SH-SY5Y (cell line): ENCODE data around the gene PKP4.

Experiments used
- GATA2 ChIP-seq: IDR thresholded peaks from 2 replicates; pipeline ENCODE4 v1.6.1; 2011; ENCODE audit warnings: mild to moderate bottlenecking, low read depth, low read length
- GATA3 ChIP-seq: IDR thresholded peaks from 2 replicates; pipeline ENCODE4 v1.6.1; 2011; ENCODE audit warnings: low read depth, mild to moderate bottlenecking, low read length, moderate library complexity

PKP4 gene

DNA sequence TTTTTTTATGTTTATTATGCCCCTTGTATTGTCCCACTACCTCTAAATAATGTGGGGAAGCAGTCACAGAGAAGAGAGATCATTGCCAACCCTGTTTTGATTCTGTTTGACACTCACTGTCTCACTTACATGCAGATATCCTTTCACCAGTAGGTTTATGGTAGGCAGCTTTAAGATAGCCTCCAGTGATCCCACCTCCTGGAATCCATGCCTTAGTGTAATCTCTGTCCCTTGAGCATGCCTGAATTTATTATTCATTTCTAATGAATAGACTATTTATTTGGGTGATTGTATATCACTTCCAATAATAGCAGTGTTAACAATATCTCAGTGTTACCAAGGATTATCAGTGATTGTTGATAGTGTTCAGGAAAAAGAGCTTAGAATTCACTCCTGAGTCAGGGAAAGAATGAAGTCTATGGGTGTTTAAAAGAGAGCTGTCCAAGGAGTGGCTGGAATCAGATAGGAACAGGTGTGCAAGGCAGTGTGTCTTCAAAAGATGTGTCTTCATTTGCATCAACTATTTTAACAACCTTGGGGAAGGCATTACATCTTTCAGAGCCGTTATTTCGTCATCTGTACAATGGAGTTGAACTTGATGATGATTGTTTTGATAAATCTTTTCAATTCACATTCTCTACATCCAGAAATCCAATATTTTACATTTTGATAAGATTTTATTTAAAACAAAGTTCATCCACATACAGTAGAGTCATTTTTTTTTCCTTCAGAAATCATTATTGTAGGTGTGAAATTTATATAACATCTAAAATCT is 31.9 kb downstream of the PKP4 start:
- no peak for TF ChIP-seq GATA3
- TF ChIP-seq GATA2, result no peak

DNA sequence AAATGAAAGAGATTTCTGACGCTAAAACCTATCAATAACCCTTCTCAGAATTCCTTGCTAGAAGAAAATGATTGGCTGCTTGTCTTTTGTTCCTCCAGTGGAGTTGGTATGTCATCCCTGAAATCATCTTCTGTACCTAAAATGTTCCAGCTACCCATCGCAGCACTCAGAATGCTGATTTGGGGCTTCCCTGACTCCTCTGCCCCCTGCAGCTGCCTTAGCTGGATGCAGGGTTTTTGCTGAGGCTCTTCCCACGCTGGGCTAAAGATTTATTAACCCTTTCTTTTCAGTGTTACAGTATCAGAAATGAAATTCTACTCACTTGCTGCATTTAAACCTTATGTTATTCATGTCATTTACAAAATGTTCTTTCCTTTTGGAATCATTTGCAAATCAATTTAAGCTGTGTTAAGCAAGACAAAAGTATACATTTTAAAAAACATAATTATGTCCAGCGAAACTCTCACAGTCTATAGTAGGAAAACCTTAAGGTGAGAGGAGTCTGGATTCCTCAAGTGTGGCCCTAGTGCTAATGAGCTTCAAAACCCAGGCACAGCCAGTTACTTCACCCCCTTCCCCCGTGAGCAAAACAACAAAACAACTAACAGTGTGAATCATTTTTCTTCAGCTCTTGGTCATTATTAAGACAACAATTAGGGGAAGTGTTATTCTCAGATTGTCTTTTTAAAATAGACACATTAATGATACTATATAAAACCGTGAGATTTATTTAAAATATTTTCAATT is 32.8 kb downstream of the PKP4 start:
- TF ChIP-seq GATA3, result no peak
- TF ChIP-seq GATA2, result no peak

DNA sequence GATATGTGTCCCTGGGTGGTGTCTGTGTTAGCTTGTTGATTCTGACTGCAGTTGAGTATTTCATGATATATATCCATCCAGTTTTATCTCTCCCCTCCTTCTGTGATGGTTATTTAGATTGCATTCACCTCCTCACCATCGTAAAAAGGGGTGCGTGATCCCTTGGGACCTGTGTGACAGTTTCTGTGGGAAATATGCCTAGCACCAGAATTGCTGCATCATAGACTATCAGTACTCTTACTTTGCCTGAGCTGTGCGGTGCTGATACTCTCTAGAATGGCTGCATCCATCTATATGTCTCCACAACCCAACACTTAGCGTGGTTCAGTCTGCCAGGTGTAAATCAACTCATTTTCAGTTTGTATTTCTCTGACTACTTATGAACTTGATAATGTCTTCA is 34.3 kb downstream of the PKP4 start:
- TF ChIP-seq GATA3, result no peak
- TF ChIP-seq GATA2, result no peak

DNA sequence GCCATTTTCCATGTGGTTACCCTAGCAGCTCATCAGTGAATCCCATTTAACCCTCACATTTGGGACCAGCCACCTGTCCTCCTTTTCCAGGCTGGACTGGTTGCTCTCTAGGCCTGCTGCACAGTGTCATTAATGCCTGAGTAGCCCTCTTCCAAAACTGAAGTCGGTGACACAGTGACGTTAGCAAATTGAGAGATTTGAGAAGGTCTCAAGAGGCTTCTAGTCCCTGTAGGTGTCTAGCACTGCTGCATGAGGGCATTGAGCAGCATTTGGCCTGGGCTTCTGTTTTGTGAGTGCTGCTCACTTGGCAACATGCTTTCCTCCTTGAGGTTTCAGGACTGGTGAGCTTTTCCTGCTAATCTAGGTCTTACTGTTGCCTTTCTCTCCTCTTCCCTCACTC is 36.7 kb downstream of the PKP4 start:
- TF ChIP-seq GATA3, result no peak
- no peak for TF ChIP-seq GATA2

DNA sequence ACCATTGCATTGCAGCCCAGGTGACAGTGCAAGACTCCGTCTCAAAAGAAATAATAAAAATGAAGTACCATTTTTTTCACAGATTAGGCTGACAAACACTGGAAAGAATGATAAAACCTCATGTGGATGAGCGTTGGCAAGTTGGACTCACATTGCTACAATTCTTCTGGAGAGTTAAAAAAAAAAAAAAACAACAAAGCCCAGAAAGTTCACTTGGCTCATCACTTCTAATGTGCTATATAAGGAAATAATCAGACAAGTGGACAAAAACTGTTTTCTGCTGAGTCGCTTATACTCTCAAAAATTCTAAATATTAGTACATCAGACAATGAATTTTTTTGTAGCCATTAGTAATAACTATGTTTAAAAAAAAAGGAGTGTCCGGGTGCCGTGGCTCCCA is 38.4 kb downstream of the PKP4 start:
- TF ChIP-seq GATA2 (no peak), GATA3 (no peak)

DNA sequence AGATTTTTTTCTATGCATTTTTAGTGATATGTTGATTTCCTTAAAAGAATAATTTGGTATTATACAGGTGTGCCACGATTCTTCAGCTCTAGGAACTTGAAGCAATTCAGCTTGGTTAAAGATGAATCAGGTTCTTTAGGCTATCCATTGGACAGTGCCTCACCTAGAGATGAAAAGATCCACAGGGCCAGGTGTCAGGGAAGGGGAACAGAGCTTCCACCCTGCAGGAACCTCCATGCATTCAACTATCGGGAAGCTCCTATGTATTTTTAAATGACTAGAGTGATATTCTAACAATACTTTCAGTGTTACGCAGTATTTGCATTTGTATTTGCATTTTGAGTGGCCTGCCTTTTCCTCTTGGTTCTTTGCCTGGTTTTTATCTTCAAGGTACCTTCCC is 40.2 kb downstream of the PKP4 start:
- TF ChIP-seq GATA3, result no peak
- no peak for TF ChIP-seq GATA2

DNA sequence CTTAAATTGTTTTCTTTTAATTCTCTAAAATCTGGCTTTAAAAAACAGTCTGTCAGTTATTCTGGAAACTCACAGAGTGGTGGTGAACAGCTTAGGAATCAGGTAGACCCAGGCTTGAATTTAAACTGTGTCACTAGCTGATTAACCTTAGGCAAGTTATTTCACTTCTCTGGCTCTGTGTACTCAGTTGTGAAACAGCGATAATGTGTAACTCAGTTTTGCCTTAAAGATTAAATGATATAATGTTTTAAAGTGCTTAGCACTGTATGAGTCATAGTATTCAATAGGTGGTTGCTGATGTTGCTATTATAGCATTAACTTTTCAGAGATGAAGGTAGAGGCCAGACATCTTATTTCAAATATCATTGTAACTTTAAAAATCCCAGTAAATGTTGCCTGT is 40.7 kb downstream of the PKP4 start:
- TF ChIP-seq GATA3, result no peak
- TF ChIP-seq GATA2, result no peak

DNA sequence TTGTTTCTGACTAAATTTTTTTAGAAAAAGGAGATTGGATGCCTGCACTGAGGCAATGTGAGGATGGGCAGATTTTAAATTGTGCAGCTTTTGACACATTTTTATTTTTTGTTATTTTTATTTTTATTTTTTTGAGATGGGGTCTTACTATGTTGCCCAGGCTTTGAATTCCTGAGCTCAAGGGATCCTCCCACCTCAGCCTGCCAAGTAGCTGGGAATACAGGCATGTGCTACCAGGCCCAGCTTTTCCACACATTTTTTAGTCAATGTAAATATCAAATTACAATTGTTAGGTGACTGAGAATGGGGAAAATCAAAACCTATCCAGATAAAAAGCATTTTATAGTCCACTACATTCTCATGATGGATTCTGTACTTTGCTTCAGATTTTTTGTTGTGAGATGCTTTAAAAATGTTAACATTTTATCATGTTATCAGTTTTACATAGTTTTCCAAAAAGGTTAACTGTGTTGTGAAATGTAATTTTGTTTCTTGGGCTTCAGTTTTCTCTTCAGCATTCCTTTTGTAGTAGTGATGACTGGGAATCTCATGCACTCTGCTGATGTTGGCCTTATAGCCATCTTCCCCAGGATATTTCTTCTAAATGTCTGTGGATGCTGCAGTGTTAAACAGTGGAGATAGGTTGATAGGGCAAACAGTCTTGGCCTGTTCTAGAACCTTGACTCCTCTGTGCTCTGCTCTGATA is 41.4 kb downstream of the PKP4 start:
- TF ChIP-seq GATA2 (no peak), GATA3 (no peak)

DNA sequence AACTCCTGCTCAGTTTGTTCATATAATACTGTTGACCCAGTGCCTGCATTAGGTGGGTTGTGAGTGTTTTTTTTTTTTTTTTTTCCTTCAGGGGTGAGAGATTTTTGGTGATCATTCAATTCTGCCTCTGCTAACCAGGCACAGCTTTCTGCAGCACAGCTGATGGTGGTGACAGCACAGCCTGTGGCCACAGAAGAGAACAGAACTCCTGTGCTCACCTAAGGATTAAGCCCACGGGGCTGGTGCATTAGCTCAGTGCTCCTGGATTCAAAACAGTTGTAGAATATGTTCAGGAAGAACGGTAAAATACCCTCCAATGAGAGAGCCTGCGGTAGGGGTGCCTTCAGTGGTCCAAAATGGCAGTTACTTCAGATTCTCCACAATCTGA is 42.0 kb downstream of the PKP4 start:
- TF ChIP-seq GATA2 (no peak), GATA3 (no peak)

DNA sequence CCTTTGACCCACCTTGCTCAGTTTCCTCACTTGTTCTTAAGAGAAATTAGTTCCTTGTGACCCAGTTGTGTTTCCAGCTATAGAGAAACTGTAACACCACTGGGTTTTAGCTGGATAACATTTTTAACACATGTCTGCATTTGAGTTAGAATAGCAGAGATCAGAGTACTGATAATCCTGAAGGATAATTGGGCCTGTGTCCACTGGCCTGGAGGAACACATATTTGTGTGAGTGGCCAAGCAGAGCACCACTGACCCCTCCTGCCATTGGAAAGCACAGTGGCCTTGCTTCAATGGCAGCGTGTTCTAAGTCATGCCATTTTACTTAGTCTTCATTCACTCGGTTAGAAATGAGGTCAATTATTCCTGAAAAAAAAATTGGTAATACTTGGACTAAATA is 42.6 kb downstream of the PKP4 start:
- TF ChIP-seq GATA2, result peak; percentile 91
- peak; percentile 64 for TF ChIP-seq GATA3

DNA sequence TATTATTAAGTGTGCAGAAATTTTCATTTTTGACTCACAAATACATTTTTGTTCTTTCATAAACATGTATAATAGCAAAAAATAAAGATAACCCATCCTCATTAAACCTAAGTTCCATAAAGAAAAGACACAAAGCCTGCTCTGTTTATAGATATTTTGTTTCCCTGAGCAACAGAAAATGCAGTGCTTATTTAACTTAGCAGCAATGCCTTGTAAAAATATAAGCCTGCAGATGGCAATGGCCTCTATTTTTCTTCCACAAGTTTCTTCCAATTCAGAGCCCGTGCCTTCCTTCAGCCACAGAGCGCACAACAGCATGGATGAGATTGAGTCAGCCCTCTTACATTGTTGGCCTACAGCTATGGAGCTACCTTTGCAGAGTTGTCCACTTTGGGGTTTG is 43.6 kb downstream of the PKP4 start:
- no peak for TF ChIP-seq GATA2
- TF ChIP-seq GATA3, result no peak

DNA sequence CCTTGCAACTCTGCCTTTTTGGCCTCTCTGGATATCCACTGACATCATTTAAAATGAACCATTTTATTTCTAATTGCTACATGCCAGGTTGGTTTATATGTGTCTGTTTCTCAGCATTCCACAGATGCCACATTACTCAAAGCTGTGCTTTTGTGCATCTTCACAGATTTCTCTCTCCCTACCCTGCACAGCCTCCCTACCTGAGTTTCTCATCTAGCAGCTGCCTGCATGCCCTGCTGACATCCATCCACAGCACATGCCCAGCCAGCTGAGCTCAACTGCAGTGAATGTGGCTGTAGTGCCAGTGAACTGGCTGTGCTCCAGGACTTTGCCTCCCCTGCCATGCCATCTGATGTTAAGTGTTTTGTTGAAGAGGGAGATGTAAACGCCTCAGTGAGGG is 44.5 kb downstream of the PKP4 start:
- TF ChIP-seq GATA3 (no peak), GATA2 (no peak)

DNA sequence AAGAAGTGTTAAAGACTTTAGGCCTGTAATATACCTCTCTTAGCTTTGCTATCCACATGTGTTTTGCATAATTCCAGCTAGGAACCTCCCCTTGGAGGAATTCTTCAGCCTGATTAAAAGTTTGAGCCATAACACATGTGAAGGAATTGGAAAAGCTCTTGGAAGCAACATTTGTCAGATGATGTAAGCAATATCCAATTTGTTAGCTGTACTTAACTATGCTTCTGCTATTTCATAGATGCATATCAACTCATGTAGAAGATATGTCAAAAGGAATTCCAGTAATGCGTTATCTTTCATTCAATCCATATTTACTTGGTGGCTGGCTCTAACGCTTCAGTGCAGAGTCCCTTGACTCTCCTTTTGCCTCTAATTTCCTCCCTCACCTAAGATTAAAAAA is 46.2 kb downstream of the PKP4 start:
- TF ChIP-seq GATA3 (no peak), GATA2 (no peak)

DNA sequence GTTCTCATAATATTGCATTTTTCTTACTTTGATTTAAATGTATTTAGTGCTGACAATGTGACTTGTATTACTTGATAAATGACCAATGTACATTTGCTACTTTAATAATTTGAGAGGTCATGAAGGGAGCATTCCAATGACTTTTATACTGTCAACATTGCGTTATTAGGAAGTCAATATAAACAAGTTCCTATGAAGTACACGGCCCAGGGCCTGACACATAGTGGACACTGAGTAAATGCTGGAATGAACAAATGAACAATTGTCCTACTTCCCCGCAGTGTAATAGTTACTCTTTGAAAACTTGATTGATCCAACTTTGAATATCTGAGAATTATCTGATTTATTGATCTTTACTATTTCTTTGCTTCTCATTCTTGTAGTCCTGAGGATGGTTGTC is 47.3 kb downstream of the PKP4 start:
- TF ChIP-seq GATA2 (no peak), GATA3 (no peak)
